ENCODE results near the gene PIGM. TPM values are rescaled to one million over a fixed set of nuclear protein-coding genes. Genes with fewer than 3 reads are reported as not detected.

Gene PIGM
- total and polyA plus RNA-seq, 2 experiments from 2014 or later = 6.3 to 10.5 TPM

- no peak overlapping the region for H3K4me3 ChIP-seq
- H3K36me3 ChIP-seq (replicated peaks; ENCODE audit: insufficient read depth, low read depth) = no peaks in the 10 kb centered on the region
- TF ChIP-seq CTCF (IDR thresholded peaks at IDR 0.05; ENCODE audit: poor library complexity) = no peak
- TF ChIP-seq EZH2 (IDR thresholded peaks at IDR 0.05; ENCODE audit: borderline replicate concordance) = no peak
- no peak for TF ChIP-seq EZH2phosphoT487 (IDR thresholded peaks at IDR 0.05; ENCODE audit: low read depth, severe bottlenecking, unreplicated experiment)
- H2AFZ ChIP-seq = no peak overlapping the region
- H3K4me1 ChIP-seq (ENCODE audit: insufficient read depth) = peaks cover 9% of the 10 kb centered on the region
- H3K4me2 ChIP-seq = no peak overlapping the region
- no peaks in the 10 kb centered on the region for H3K9me2 ChIP-seq (replicated peaks; ENCODE audit: insufficient read depth)
- no peaks in the 10 kb centered on the region for H4K20me1 ChIP-seq (ENCODE audit: insufficient read depth, poor library complexity, severe bottlenecking)
- DNase-seq (ENCODE audit: low spot score) = no peak
- 90% methylated on average over 6 of the region's 6 CpGs for WGBS (ENCODE audit: low lambda C conversion rate, missing lambda C conversion rate)
- no peaks in the 10 kb centered on the region for H3K27me3 ChIP-seq
- no peaks in the 10 kb centered on the region for H3K79me2 ChIP-seq
- no peak overlapping the region for H3K27ac ChIP-seq
- no peaks in the 10 kb centered on the region for H3K9me3 ChIP-seq (ENCODE audit: low read depth)
Observed at GRCh38 chr1:159981351-159982055, 50.3 kb downstream of the PIGM start.

- H3K9me2 ChIP-seq (replicated peaks; ENCODE audit: insufficient read depth) = no peaks in the 10 kb centered on the region
- no peaks in the 10 kb centered on the region for H3K27me3 ChIP-seq
- no peak overlapping the region for H3K4me3 ChIP-seq
- no peak for DNase-seq (ENCODE audit: low spot score)
- no peak overlapping the region for H3K4me2 ChIP-seq
- no peaks in the 10 kb centered on the region for H3K79me2 ChIP-seq
- no peaks in the 10 kb centered on the region for H4K20me1 ChIP-seq (ENCODE audit: insufficient read depth, poor library complexity, severe bottlenecking)
- WGBS (ENCODE audit: low lambda C conversion rate, missing lambda C conversion rate) = 97% methylated on average over 7 of the region's 7 CpGs
- no peak overlapping the region for H2AFZ ChIP-seq
- peaks cover 9% of the 10 kb centered on the region for H3K4me1 ChIP-seq (ENCODE audit: insufficient read depth)
- TF ChIP-seq EZH2phosphoT487 (IDR thresholded peaks at IDR 0.05; ENCODE audit: low read depth, severe bottlenecking, unreplicated experiment) (no peak), EZH2 (IDR thresholded peaks at IDR 0.05; ENCODE audit: borderline replicate concordance) (no peak), CTCF (IDR thresholded peaks at IDR 0.05; ENCODE audit: poor library complexity) (no peak)
- H3K27ac ChIP-seq = no peak overlapping the region
- H3K36me3 ChIP-seq (replicated peaks; ENCODE audit: insufficient read depth, low read depth) = no peaks in the 10 kb centered on the region
- no peaks in the 10 kb centered on the region for H3K9me3 ChIP-seq (ENCODE audit: low read depth)
Observed at GRCh38 chr1:159980786-159981185, 51.0 kb downstream of the PIGM start.

- H3K27ac ChIP-seq = no peak overlapping the region
- no peaks in the 10 kb centered on the region for H3K79me2 ChIP-seq
- H3K4me2 ChIP-seq = no peak overlapping the region
- no peak for DNase-seq (ENCODE audit: low spot score)
- H4K20me1 ChIP-seq (ENCODE audit: insufficient read depth, poor library complexity, severe bottlenecking) = no peaks in the 10 kb centered on the region
- H3K9me2 ChIP-seq (replicated peaks; ENCODE audit: insufficient read depth) = no peaks in the 10 kb centered on the region
- H3K4me1 ChIP-seq (ENCODE audit: insufficient read depth) = peaks cover 9% of the 10 kb centered on the region
- WGBS (ENCODE audit: low lambda C conversion rate, missing lambda C conversion rate) = 73% methylated on average over 6 of the region's 6 CpGs
- no peak overlapping the region for H2AFZ ChIP-seq
- TF ChIP-seq EZH2 (IDR thresholded peaks at IDR 0.05; ENCODE audit: borderline replicate concordance) (no peak), CTCF (IDR thresholded peaks at IDR 0.05; ENCODE audit: poor library complexity) (no peak), EZH2phosphoT487 (IDR thresholded peaks at IDR 0.05; ENCODE audit: low read depth, severe bottlenecking, unreplicated experiment) (no peak)
- H3K4me3 ChIP-seq = no peak overlapping the region
- H3K9me3 ChIP-seq (ENCODE audit: low read depth) = no peaks in the 10 kb centered on the region
- H3K36me3 ChIP-seq (replicated peaks; ENCODE audit: insufficient read depth, low read depth) = no peaks in the 10 kb centered on the region
- no peaks in the 10 kb centered on the region for H3K27me3 ChIP-seq
Observed at GRCh38 chr1:159980076-159980475, 51.7 kb downstream of the PIGM start.

Measured in hepatocyte (in vitro differentiated cells).